Iris pigment epithelial cell (primary cell): Measurements from ENCODE around the gene ZNF224.
A peak's percentile ranks its signal among the peaks of the same experiment; 100 is the strongest.
"Not testable (repeated sequence)": the region's sequence is repeated elsewhere in the genome, so short reads cannot be mapped to it uniquely, and the experiment has no call there.

Experiments used
- DNase-seq: peaks from one replicate; pipeline ENCODE4 v3.0.0-alpha.2; 2011; ENCODE audit warnings: low read depth

Gene ZNF224

GRCh38 chr19:44093931-44094765 lies at the start of gene ZNF224:
TSS of gene ZNF224 (plus strand) at chr19:44094361. CDS start at chr19:44097874, 3,513 bp downstream.
- DNase-seq, result peak; percentile 92

GRCh38 chr19:44050740-44051649 lies 43.2 kb upstream of the ZNF224 start:
- DNase-seq, result peak; percentile 1

GRCh38 chr19:44051650-44052402 lies 42.3 kb upstream of the ZNF224 start, which contains the start of gene ZNF223:
TSS of gene ZNF223 (plus strand) at chr19:44052036. CDS start at chr19:44055177, 3,141 bp downstream.
- peak; percentile 90 for DNase-seq

- DNase-seq, result no peak
These were observed 38.3 kb upstream of the ZNF224 start for GRCh38 chr19:44055870-44056269.

GRCh38 chr19:44059229-44059628 lies 34.9 kb upstream of the ZNF224 start:
- no peak for DNase-seq

GRCh38 chr19:44061038-44061437 lies 33.1 kb upstream of the ZNF224 start:
- DNase-seq, result no peak

DNA sequence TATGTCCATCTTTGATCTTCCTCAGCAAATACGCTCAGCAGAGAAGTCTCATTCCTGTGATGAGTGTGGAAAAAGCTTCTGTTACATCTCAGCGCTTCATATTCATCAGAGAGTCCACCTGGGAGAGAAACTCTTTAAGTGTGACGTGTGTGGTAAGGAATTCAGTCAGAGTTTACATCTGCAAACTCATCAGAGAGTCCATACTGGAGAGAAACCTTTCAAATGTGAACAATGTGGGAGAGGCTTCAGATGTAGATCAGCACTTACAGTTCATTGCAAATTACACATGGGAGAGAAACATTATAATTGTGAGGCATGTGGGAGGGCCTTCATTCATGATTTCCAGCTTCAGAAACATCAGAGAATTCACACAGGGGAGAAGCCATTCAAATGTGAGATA lies 27.9 kb upstream of the ZNF224 start:
- no peak for DNase-seq

GRCh38 chr19:44069415-44069814 lies 24.7 kb upstream of the ZNF224 start:
- DNase-seq, result no peak

DNA sequence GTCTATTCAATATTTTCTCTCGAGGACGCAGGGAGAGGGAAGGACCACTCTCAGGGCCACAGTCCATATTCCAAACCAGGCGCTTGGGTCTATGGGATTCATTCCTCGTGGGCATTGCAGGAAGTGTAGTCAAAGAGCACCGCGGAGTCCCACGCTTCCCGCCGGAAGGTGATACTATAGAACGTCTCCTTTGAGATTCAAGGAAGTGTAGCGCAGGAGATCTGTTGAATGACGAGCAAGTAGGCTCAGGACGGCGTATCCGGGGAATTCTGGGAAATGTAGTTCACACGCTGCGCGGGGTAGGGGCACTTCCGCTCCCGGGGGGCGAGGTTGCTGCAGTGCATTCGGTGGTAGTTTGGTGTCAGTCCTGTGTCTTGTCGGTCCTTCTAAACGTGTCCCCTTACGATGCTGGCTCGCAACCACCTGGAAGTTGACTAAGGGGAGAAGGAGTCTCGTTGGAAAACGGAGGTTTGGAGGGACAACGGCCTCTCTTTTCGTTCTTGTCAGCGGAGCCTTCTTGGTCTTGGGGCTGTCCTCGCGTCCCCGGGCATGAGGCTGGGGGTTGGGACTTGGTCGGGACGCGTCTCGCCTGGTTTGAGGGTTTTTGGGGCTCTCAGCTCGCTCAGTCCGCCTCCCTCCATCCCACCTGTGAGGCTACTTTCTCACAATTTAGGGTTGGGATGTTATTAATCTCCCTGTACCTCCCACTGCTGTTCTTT lies 22.2 kb upstream of the ZNF224 start, which contains the start of gene ZNF284:
Gene ZNF284 (plus strand): TSS at position 336 of the 719 bp plus-strand sequence. CDS start 4,231 bp downstream, outside the sequence.
- DNase-seq, result peak; percentile 89

GRCh38 chr19:44072543-44073401 lies 21.4 kb upstream of the ZNF224 start:
- peak; percentile 8 for DNase-seq

GRCh38 chr19:44076325-44076724 lies 17.8 kb upstream of the ZNF224 start:
- DNase-seq, result no peak

DNA sequence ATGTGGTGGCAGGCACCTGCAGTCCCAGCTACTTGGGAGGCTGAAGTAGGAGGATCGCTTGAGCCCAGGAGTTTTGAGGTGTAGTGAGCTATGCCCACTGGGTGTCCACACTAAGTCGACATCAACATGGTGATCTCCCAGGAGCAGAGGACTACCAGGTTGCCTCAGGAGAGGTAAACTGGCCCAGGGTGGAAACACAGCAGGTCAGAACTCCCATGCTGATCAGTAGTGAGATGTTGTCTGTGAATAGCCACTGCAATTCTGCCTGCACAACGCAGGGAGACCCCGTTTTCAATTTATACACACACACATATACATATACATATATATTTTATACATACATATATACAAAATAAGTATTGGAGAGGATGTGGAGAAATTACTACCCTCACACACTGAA lies 2.1 kb upstream of the ZNF224 start:
- DNase-seq, result no peak

GRCh38 chr19:44107751-44108150 lies 13.6 kb downstream of the ZNF224 start:
- DNase-seq, result no peak

- no peak for DNase-seq
These were observed 15.3 kb downstream of the ZNF224 start for GRCh38 chr19:44109458-44109857.

GRCh38 chr19:44111910-44112463 lies 17.8 kb downstream of the ZNF224 start:
- peak; percentile 97 for DNase-seq

GRCh38 chr19:44112802-44113137 lies 18.6 kb downstream of the ZNF224 start:
- DNase-seq, result no peak

DNA sequence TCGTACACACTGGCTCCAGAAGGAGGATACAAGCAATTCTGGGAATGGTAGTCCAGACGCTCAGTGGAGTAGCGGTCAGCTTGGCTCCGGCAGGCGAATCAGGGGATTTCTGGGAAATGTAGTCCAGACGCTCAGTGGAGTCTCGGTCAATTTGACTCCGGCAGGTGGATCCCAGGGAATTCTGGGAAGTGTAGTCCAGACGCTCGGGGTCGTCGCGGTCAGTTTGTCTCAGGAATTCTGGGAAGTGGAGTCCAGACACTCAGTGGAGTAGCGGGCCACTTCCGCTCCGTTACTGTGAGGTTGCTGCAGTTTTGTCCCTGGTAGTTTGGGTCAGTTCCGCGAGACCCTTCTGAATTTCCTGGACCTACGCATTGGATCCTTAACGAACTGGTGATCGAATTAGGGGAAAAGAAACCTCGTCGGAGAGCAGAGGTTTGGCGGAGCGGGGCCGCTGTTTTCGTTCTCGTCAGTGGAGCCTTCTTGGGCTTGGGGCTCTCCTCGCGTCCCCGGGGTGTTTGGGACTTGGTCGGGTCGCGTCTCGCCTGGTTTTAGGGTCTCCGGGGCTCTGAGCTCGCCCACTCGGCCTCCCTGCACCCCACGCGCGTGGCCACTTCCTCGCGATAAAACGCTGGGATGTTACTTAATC lies 19.1 kb downstream of the ZNF224 start, which contains the start of gene ZNF225:
Gene ZNF225 (plus strand): TSS at position 262 of the 646 bp plus-strand sequence. CDS start 2,429 bp downstream, outside the sequence.
- DNase-seq, result peak; percentile 99

GRCh38 chr19:44113784-44114390 lies 19.7 kb downstream of the ZNF224 start:
- no peak for DNase-seq

- not testable (repeated sequence) for DNase-seq
These were observed 27.0 kb downstream of the ZNF224 start for GRCh38 chr19:44121162-44121561.
